NB4 (cell line): Measurements from ENCODE around the gene TMEM181.

ENCODE experiments used
- CTCF ChIP-seq: IDR thresholded peaks from one replicate; pipeline ENCODE4 v1.5.1; 2012; ENCODE audit warnings: low read depth, low read length
- POLR2A ChIP-seq: IDR thresholded peaks from 2 replicates; pipeline ENCODE4 v1.6.1; 2011; ENCODE audit warnings: mild to moderate bottlenecking; ENCODE audit not compliant: insufficient read length; ENCODE audit errors: extremely low read depth

GRCh38 chr6:158668707-158669103 lies 108.8 kb downstream of the TMEM181 start:
- TF ChIP-seq CTCF (no peak), POLR2A (no peak)
